WTC11 (cell line): Measurements from ENCODE around the gene CCDC117.

Source experiments
- ATF1 ChIP-seq: sonication (generic); formaldehyde crosslinking; IDR thresholded peaks from 2 replicates; pipeline ENCODE4 v1.8.1; 2023; ENCODE audit warnings: mild to moderate bottlenecking, moderate library complexity, missing genetic modification reagents
- CBFB ChIP-seq: sonication (generic); formaldehyde crosslinking; IDR thresholded peaks from 2 replicates; pipeline ENCODE4 v1.8.1; 2022; ENCODE audit warnings: mild to moderate bottlenecking, low read depth, missing genetic modification reagents
- CREB1 ChIP-seq: sonication (generic); formaldehyde crosslinking; IDR thresholded peaks from 2 replicates; pipeline ENCODE4 v1.8.0; 2023; ENCODE audit warnings: mild to moderate bottlenecking, missing genetic modification reagents
- CTCF ChIP-seq: fragments of 200-600 bp; IDR thresholded peaks from 2 replicates; pipeline ENCODE4 v1.8.0; 2022; ENCODE audit warnings: antibody characterized with exemption
- E2F4 ChIP-seq: sonication (generic); formaldehyde crosslinking; IDR thresholded peaks from 2 replicates; pipeline ENCODE4 v1.8.1; 2022; ENCODE audit warnings: low read depth, mild to moderate bottlenecking, moderate library complexity, missing genetic modification reagents, borderline replicate concordance
- JAZF1 ChIP-seq: fragments of 250-450 bp; sonication (Bioruptor Pico); IDR thresholded peaks from 2 replicates; pipeline ENCODE4 v1.9.0; 2021; ENCODE audit warnings: moderate library complexity, mild to moderate bottlenecking, inconsistent platforms
- MLX ChIP-seq: sonication (generic); formaldehyde crosslinking; IDR thresholded peaks from 2 replicates; pipeline ENCODE4 v1.8.1; 2023; ENCODE audit warnings: mild to moderate bottlenecking, missing genetic modification reagents, moderate library complexity
- NR1H2 ChIP-seq: sonication (generic); formaldehyde crosslinking; IDR thresholded peaks from 2 replicates; pipeline ENCODE4 v1.9.0; 2021; ENCODE audit warnings: mild to moderate bottlenecking, moderate library complexity, missing genetic modification reagents
- RORB ChIP-seq: fragments of 250-450 bp; sonication (Bioruptor Pico); IDR thresholded peaks from 2 replicates; pipeline ENCODE4 v1.9.0; 2021; ENCODE audit warnings: mild to moderate bottlenecking
- ZNF532 ChIP-seq: fragments of 250-450 bp; sonication (Bioruptor Pico); IDR thresholded peaks from 2 replicates; pipeline ENCODE4 v1.9.0; 2021; ENCODE audit warnings: mild to moderate bottlenecking, borderline replicate concordance

- TF ChIP-seq CTCF, result no peak
- no peak for TF ChIP-seq MLX (CRISPR knock-in tag)
- no peak for TF ChIP-seq RORB (CRISPR knock-in tag)
- TF ChIP-seq NR1H2 (CRISPR knock-in tag), result no peak
- TF ChIP-seq ATF1 (CRISPR knock-in tag), result no peak
- no peak for TF ChIP-seq JAZF1 (CRISPR knock-in tag)
- TF ChIP-seq CREB1 (CRISPR knock-in tag), result 0 out of 2 replicates have a peak, but pooled peaks have one; percentile 35
- TF ChIP-seq E2F4 (CRISPR knock-in tag), result peak; percentile 71
- TF ChIP-seq CBFB (CRISPR knock-in tag), result 0 out of 2 replicates have a peak, but pooled peaks have one; percentile 55
- no peak for TF ChIP-seq ZNF532
Observed at GRCh38 chr22:28741785-28742561, 30.5 kb upstream of the CCDC117 start, which contains the start of the genes CHEK2 and HSCB.
